HL-60 (cell line): ENCODE data around the gene HIP1.
A peak's percentile ranks its signal among the peaks of the same experiment; 100 is the strongest.

Source experiments
- DNase-seq, 2 experiments: peaks; one replicate each; pipeline ENCODE4 v3.0.0-alpha.2; 2010 to 2020; ENCODE audit warnings: low read depth in 1 of 2, low spot score in 1 of 2
- H3K27ac ChIP-seq: fragments of 250-450 bp; sonication (Bioruptor Pico); replicated peaks from 2 replicates; pipeline ENCODE4 v1.5.1; 2020; ENCODE audit warnings: mild to moderate bottlenecking, moderate library complexity
- H3K27me3 ChIP-seq: fragments of 250-450 bp; sonication (Bioruptor Pico); 2 replicates; pipeline ENCODE4 v1.5.1; 2021; ENCODE audit warnings: mild to moderate bottlenecking, moderate library complexity; ENCODE audit not compliant: insufficient read depth, poor library complexity, severe bottlenecking
- H3K4me3 ChIP-seq: replicated peaks from 2 replicates; pipeline ENCODE4 v1.5.1; 2011; ENCODE audit warnings: mild to moderate bottlenecking, control low read depth, low read length; ENCODE audit not compliant: insufficient read depth
- CTCF ChIP-seq: IDR thresholded peaks from one replicate; pipeline ENCODE4 v1.5.1; 2011; ENCODE audit warnings: low read length, control low read depth, inconsistent platforms; ENCODE audit not compliant: insufficient read depth
- GABPA ChIP-seq: IDR thresholded peaks from 2 replicates; pipeline ENCODE4 v1.6.1; 2012; ENCODE audit warnings: low read depth
- POLR2AphosphoS5 ChIP-seq: IDR thresholded peaks from 2 replicates; pipeline ENCODE4 v1.6.1; 2012; ENCODE audit warnings: low read depth
- REST ChIP-seq: IDR thresholded peaks from 2 replicates; pipeline ENCODE4 v1.6.1; 2012; ENCODE audit warnings: low read depth; ENCODE audit not compliant: insufficient replicate concordance
- SPI1 ChIP-seq: IDR thresholded peaks from 2 replicates; pipeline ENCODE4 v1.6.1; 2012; ENCODE audit warnings: low read depth, mild to moderate bottlenecking, borderline replicate concordance

The HIP1 gene

GRCh38 chr7:75616421-75617167, 122.1 kb downstream of the HIP1 start:
- DNase-seq: peak in 1 of 2 experiments; percentile 27
- TF ChIP-seq GABPA (no peak), CTCF (no peak), POLR2AphosphoS5 (no peak)
- Histone ChIP-seq H3K27me3 (no peaks in the 10 kb centered on the region), H3K4me3 (no peak overlapping the region), H3K27ac (peak overlapping the region; percentile 87)

GRCh38 chr7:75614401-75614800, 124.3 kb downstream of the HIP1 start:
- Histone ChIP-seq H3K27me3 (no peaks in the 10 kb centered on the region), H3K4me3 (no peak overlapping the region), H3K27ac (peak overlapping the region; percentile 77)
- peak; percentile 80 to 84 for DNase-seq
- TF ChIP-seq REST (no peak), POLR2AphosphoS5 (no peak), GABPA (no peak), CTCF (no peak), SPI1 (no peak)

GRCh38 chr7:75613351-75613750, 125.4 kb downstream of the HIP1 start:
- Histone ChIP-seq H3K27me3 (no peaks in the 10 kb centered on the region), H3K4me3 (no peak overlapping the region)

More at GRCh38 chr7:75613351-75613750, 125.4 kb downstream of the HIP1 start:
- DNase-seq: no peak
- peak overlapping the region; percentile 77; the same call in 1 of the 2 replicates for H3K27ac ChIP-seq
- TF ChIP-seq GABPA (no peak), SPI1 (no peak), POLR2AphosphoS5 (no peak), REST (no peak), CTCF (no peak)
